Tibial nerve (tissue), 4 donors: ENCODE measurements around the gene PAK4. TPM values are rescaled to one million over a fixed set of nuclear protein-coding genes. Genes with fewer than 3 reads are reported as not detected.

Experiments
- DNase-seq, 2 donors: peaks; one replicate each; pipeline ENCODE4 v3.0.0-alpha.2; 2019; ENCODE audit warnings: low spot score in 2 of 2
- H3K27ac ChIP-seq, 4 donors: fragments of 200-600 bp; sonication (generic) in 3 of 4; one replicate each; pipeline ENCODE4 v1.5.1; 2017 to 2019; ENCODE audit warnings: mild to moderate bottlenecking in 1 of 4
- H3K27me3 ChIP-seq, 2 donors: fragments of 200-600 bp; sonication (generic) in 1 of 2; one replicate each; pipeline versions ENCODE4 v1.5.1 to v1.6.0; 2017 to 2019
- H3K36me3 ChIP-seq, 3 donors: fragments of 200-600 bp; sonication (generic); one replicate each; pipeline ENCODE4 v1.5.1; 2018 to 2019
- H3K4me1 ChIP-seq, 4 donors: fragments of 200-600 bp; sonication (generic) in 3 of 4; one replicate each; pipeline ENCODE4 v1.5.1; 2017 to 2019
- H3K4me3 ChIP-seq, 4 donors: fragments of 200-600 bp; sonication (generic) in 3 of 4; one replicate each; pipeline ENCODE4 v1.5.1; 2017 to 2019; ENCODE audit warnings: mild to moderate bottlenecking in 1 of 4, moderate library complexity in 1 of 4
- H3K9me3 ChIP-seq, 4 donors: fragments of 200-600 bp; sonication (generic) in 3 of 4; one replicate each; pipeline ENCODE4 v1.5.1; 2017 to 2019
- CTCF ChIP-seq, 5 experiments: fragments of 200-600 bp in 3 of 5; fragments of 450-650 bp in 2 of 5; sonication (generic) in 3 of 5; IDR thresholded peaks; one replicate each; pipeline ENCODE4 v1.5.1; 2016 to 2019; ENCODE audit warnings: antibody characterized with exemption in 5 of 5, mild to moderate bottlenecking in 3 of 5, moderate library complexity in 2 of 5
- EP300 ChIP-seq, 2 donors: sonication (generic); formaldehyde crosslinking; IDR thresholded peaks; one replicate each; pipeline ENCODE4 v1.6.1; 2017; ENCODE audit warnings: antibody characterized with exemption in 2 of 2, mild to moderate bottlenecking in 1 of 2
- POLR2A ChIP-seq, 2 donors: fragments of 450-650 bp; IDR thresholded peaks; one replicate each; pipeline ENCODE4 v1.6.1; 2017; ENCODE audit warnings: antibody characterized with exemption in 2 of 2, mild to moderate bottlenecking in 2 of 2, moderate library complexity in 2 of 2
- WGBS, 2 donors: methylation state at CpG; one replicate each; pipeline ENCODE4 v1.1.5; 2018; 5-methylcytosine and 5-hydroxymethylcytosine counted together
- total RNA-seq, 4 donors: library from RNA; depleted of rRNA; stranded (reverse); fragments of >200 nt; gene quantifications; one replicate each; pipeline ENCODE4 v1.1.0, GENCODE V29; 2016

PAK4 gene
- total RNA-seq, 4 donors from 2014 or later: 22.9 to 45.1 (median 32.3) TPM

- H3K27me3 ChIP-seq: peaks cover 0 to 22% of the 10 kb centered on the region in 2 donors
- no peaks in the 10 kb centered on the region for H3K36me3 ChIP-seq
- TF ChIP-seq CTCF (IDR thresholded peaks at IDR 0.05) (no peak), POLR2A (IDR thresholded peaks at IDR 0.05) (no peak), EP300 (IDR thresholded peaks at IDR 0.05) (no peak)
- peaks cover 0 to 8% (median 0%) of the 10 kb centered on the region in 4 donors for H3K4me1 ChIP-seq
- DNase-seq: no peak
- H3K27ac ChIP-seq: peak overlapping the region in 1 of 4 donors; percentile 17
- no peaks in the 10 kb centered on the region for H3K9me3 ChIP-seq
- no peak overlapping the region for H3K4me3 ChIP-seq
These were observed 15.9 kb upstream of the PAK4 start for GRCh38 chr19:39109641-39110040.

GRCh38 chr19:39110263-39110967, 15.2 kb upstream of the PAK4 start:
- peaks cover 0 to 8% (median 0%) of the 10 kb centered on the region in 4 donors for H3K4me1 ChIP-seq
- peaks cover 0 to 22% of the 10 kb centered on the region in 2 donors for H3K27me3 ChIP-seq
- no peaks in the 10 kb centered on the region for H3K9me3 ChIP-seq
- no peak overlapping the region for H3K4me3 ChIP-seq
- H3K27ac ChIP-seq: peak overlapping the region in 1 of 4 donors; percentile 17
- 24 to 27% methylated on average over 6 to 16 of the region's 16 CpGs for WGBS, 2 donors
- no peaks in the 10 kb centered on the region for H3K36me3 ChIP-seq
- TF ChIP-seq EP300 (IDR thresholded peaks at IDR 0.05) (no peak), CTCF (IDR thresholded peaks at IDR 0.05) (peak; percentile 46 to 83 (median 76)), POLR2A (IDR thresholded peaks at IDR 0.05) (no peak)
- DNase-seq: peak; percentile 33 to 53

GRCh38 chr19:39111593-39112199, 13.9 kb upstream of the PAK4 start:
- H3K4me1 ChIP-seq: no peaks in the 10 kb centered on the region
- 18% methylated on average over 18 of the region's 18 CpGs for WGBS, 2 donors
- TF ChIP-seq POLR2A (IDR thresholded peaks at IDR 0.05) (no peak), EP300 (IDR thresholded peaks at IDR 0.05) (no peak), CTCF (IDR thresholded peaks at IDR 0.05) (no peak)
- H3K36me3 ChIP-seq: no peaks in the 10 kb centered on the region
- no peaks in the 10 kb centered on the region for H3K9me3 ChIP-seq
- H3K27ac ChIP-seq: peak overlapping the region in 1 of 4 donors; percentile 4
- DNase-seq: no peak
- no peak overlapping the region for H3K4me3 ChIP-seq
- peaks cover 0 to 22% of the 10 kb centered on the region in 2 donors for H3K27me3 ChIP-seq

- peaks cover 0 to 22% of the 10 kb centered on the region in 2 donors for H3K27me3 ChIP-seq
- DNase-seq: no peak
- TF ChIP-seq CTCF (IDR thresholded peaks at IDR 0.05) (no peak), POLR2A (IDR thresholded peaks at IDR 0.05) (no peak), EP300 (IDR thresholded peaks at IDR 0.05) (no peak)
- H3K4me1 ChIP-seq: no peaks in the 10 kb centered on the region
- H3K9me3 ChIP-seq: no peaks in the 10 kb centered on the region
- 74 to 77% methylated on average over 14 to 15 of the region's 15 CpGs for WGBS, 2 donors
- H3K4me3 ChIP-seq: no peak overlapping the region
- H3K27ac ChIP-seq: no peak overlapping the region
- no peaks in the 10 kb centered on the region for H3K36me3 ChIP-seq
These were observed 13.2 kb upstream of the PAK4 start for GRCh38 chr19:39112338-39112890.

GRCh38 chr19:39113199-39113598, 12.4 kb upstream of the PAK4 start:
- Histone ChIP-seq H3K4me3 (no peak overlapping the region), H3K27me3 (peaks cover 0 to 22% of the 10 kb centered on the region in 2 donors), H3K27ac (no peak overlapping the region), H3K36me3 (no peaks in the 10 kb centered on the region), H3K9me3 (no peaks in the 10 kb centered on the region), H3K4me1 (no peaks in the 10 kb centered on the region)
- WGBS, 2 donors: 73 to 78% methylated on average over 10 of the region's 10 CpGs
- DNase-seq: no peak
- TF ChIP-seq CTCF (IDR thresholded peaks at IDR 0.05): no peak
